GF-D8 (cell line): ENCODE results near the gene SLC38A8.

Source experiments
- DNase-seq: peaks from one replicate; lab custom pipeline; 2025; lab: John Stamatoyannopoulos, UW

Gene SLC38A8

GRCh38 chr16:83996481-83997252, 45.9 kb downstream of the SLC38A8 start:
- no peak for DNase-seq

GRCh38 chr16:83995754-83996153, 46.8 kb downstream of the SLC38A8 start:
- no peak for DNase-seq

GRCh38 chr16:83994703-83995102, 47.9 kb downstream of the SLC38A8 start:
- no peak for DNase-seq

- peak; percentile 44 for DNase-seq
Measured at GRCh38 chr16:83994087-83994486, 48.5 kb downstream of the SLC38A8 start.

- DNase-seq: no peak
Measured at GRCh38 chr16:83992624-83993023, 50.0 kb downstream of the SLC38A8 start.

- no peak for DNase-seq
Measured at GRCh38 chr16:83990492-83990891, 52.1 kb downstream of the SLC38A8 start.

- DNase-seq: no peak
Measured at GRCh38 chr16:83989300-83989699, 53.3 kb downstream of the SLC38A8 start.

- no peak for DNase-seq
Measured at GRCh38 chr16:83983491-83983890, 59.1 kb downstream of the SLC38A8 start.

- no peak for DNase-seq
Measured at GRCh38 chr16:83981799-83982198, 60.8 kb downstream of the SLC38A8 start.

- no peak for DNase-seq
Measured at GRCh38 chr16:83980794-83981193, 61.8 kb downstream of the SLC38A8 start.

GRCh38 chr16:83979441-83979840, 63.2 kb downstream of the SLC38A8 start:
- DNase-seq: no peak

- DNase-seq: no peak
Measured at GRCh38 chr16:83978401-83978904, 64.1 kb downstream of the SLC38A8 start.

GRCh38 chr16:83977056-83977815, 65.4 kb downstream of the SLC38A8 start:
- DNase-seq: no peak

GRCh38 chr16:83975590-83976260, 66.9 kb downstream of the SLC38A8 start:
- no peak for DNase-seq

- no peak for DNase-seq
Measured at GRCh38 chr16:83974475-83974874, 68.1 kb downstream of the SLC38A8 start.

GRCh38 chr16:83973581-83974385, 68.8 kb downstream of the SLC38A8 start:
- DNase-seq: no peak

GRCh38 chr16:83973077-83973476, 69.5 kb downstream of the SLC38A8 start:
- no peak for DNase-seq

- no peak for DNase-seq
Measured at GRCh38 chr16:83972256-83973008, 70.2 kb downstream of the SLC38A8 start.

GRCh38 chr16:83971165-83972130, 71.1 kb downstream of the SLC38A8 start:
- DNase-seq: no peak

GRCh38 chr16:83970430-83970815, 72.2 kb downstream of the SLC38A8 start:
- no peak for DNase-seq
